ENCODE measurements around the gene NOS2.
"Not testable (repeated sequence)": the region's sequence is repeated elsewhere in the genome, so short reads cannot be mapped to it uniquely, and the experiment has no call there.

- TF ChIP-seq, protein P1, sequence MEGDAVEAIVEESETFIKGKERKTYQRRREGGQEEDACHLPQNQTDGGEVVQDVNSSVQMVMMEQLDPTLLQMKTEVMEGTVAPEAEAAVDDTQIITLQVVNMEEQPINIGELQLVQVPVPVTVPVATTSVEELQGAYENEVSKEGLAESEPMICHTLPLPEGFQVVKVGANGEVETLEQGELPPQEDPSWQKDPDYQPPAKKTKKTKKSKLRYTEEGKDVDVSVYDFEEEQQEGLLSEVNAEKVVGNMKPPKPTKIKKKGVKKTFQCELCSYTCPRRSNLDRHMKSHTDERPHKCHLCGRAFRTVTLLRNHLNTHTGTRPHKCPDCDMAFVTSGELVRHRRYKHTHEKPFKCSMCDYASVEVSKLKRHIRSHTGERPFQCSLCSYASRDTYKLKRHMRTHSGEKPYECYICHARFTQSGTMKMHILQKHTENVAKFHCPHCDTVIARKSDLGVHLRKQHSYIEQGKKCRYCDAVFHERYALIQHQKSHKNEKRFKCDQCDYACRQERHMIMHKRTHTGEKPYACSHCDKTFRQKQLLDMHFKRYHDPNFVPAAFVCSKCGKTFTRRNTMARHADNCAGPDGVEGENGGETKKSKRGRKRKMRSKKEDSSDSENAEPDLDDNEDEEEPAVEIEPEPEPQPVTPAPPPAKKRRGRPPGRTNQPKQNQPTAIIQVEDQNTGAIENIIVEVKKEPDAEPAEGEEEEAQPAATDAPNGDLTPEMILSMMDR (optimal IDR thresholded peaks at IDR 0.05 in 1 of 3, IDR thresholded peaks at IDR 0.05 in 1 of 3, conservative IDR thresholded peaks at IDR 0.05 in 1 of 3; ENCODE audit: extremely low read depth in 1 of 3, insufficient read depth in 2 of 3, low read length in 3 of 3), result not testable (repeated sequence)
- not testable (repeated sequence) for TF ChIP-seq EZH2 (IDR thresholded peaks at IDR 0.05; ENCODE audit: low read length)
Observed at GRCh38 chr17:27740541-27740940, 59.8 kb downstream of the NOS2 start.
